H1 (cell line): ENCODE measurements around the gene NOL4L. TPM values are rescaled to one million over a fixed set of nuclear protein-coding genes. Genes with fewer than 3 reads are reported as not detected.
"Not testable (repeated sequence)": the region's sequence is repeated elsewhere in the genome, so short reads cannot be mapped to it uniquely, and the experiment has no call there.

Source experiments
- CTCF ChIA-PET: fragments of 300-600 bp; sonication (Branson Sonifier 250); formaldehyde crosslinking; loops from one replicate; lab custom pipeline; 2021; ENCODE audit not compliant: partially characterized antibody; lab: Charles Lee
- POLR2A ChIA-PET: fragments of 300-600 bp; sonication (Branson Sonifier 250); formaldehyde crosslinking; loops from one replicate; lab custom pipeline; 2021; ENCODE audit warnings: inconsistent platforms; ENCODE audit not compliant: partially characterized antibody; lab: Charles Lee
- DNase-seq, 2 experiments: peaks; one replicate each; pipeline versions ENCODE4 v3.0.0 to v3.0.0-alpha.2; 2010 to 2022; ENCODE audit warnings: low spot score in 2 of 2, low read depth in 1 of 2, mixed read lengths in 1 of 2
- FAIRE-seq: peaks from 2 replicates; lab custom pipeline; 2011; peaks lifted over from hg19 to GRCh38; lab: Jason Lieb, UNC
- H2AFZ ChIP-seq: 2 replicates; pipeline ENCODE4 v1.8.1; 2012; ENCODE audit warnings: low read length, inconsistent platforms
- H2AK5ac ChIP-seq: 2 replicates; pipeline ENCODE4 v1.6.1; 2013; ENCODE audit warnings: low read depth, low read length
- H2BK120ac ChIP-seq: replicated peaks from 2 replicates; pipeline ENCODE3; 2013; ENCODE audit warnings: low read depth, low read length, inconsistent platforms
- H2BK12ac ChIP-seq: 2 replicates; pipeline ENCODE4 v1.6.1; 2013; ENCODE audit warnings: low read depth, low read length
- H2BK15ac ChIP-seq: 2 replicates; pipeline ENCODE4 v1.6.1; 2013; ENCODE audit warnings: low read length
- H2BK20ac ChIP-seq: 2 replicates; pipeline ENCODE4 v1.6.1; 2013; ENCODE audit warnings: low read length
- H2BK5ac ChIP-seq: 2 replicates; pipeline ENCODE4 v1.6.1; 2013; ENCODE audit warnings: low read depth, low read length
- H3K14ac ChIP-seq: 2 replicates; pipeline ENCODE4 v1.6.1; 2013; ENCODE audit warnings: inconsistent platforms; ENCODE audit not compliant: insufficient read length
- H3K18ac ChIP-seq: 2 replicates; pipeline ENCODE4 v1.6.1; 2013; ENCODE audit warnings: low read length; ENCODE audit errors: extremely low read depth
- H3K23ac ChIP-seq: 2 replicates; pipeline ENCODE4 v1.6.1; 2013; ENCODE audit warnings: inconsistent platforms; ENCODE audit not compliant: insufficient read length
- H3K23me2 ChIP-seq: 2 replicates; pipeline ENCODE4 v1.6.1; 2013; ENCODE audit warnings: low read depth, low read length
- H3K27ac ChIP-seq: 2 replicates; pipeline ENCODE4 v1.6.1; 2011; ENCODE audit warnings: low read depth, low read length, inconsistent platforms
- H3K27me3 ChIP-seq, 4 experiments: replicated peaks in 1 of 4; 1 replicate in 1 of 4; 2 replicates in 3 of 4; pipeline versions ENCODE4 v1.6.1 to v1.8.1; 2011 to 2013; ENCODE audit warnings: low read length in 3 of 4, mild to moderate bottlenecking in 3 of 4, inconsistent platforms in 2 of 4, mixed read lengths in 2 of 4, moderate library complexity in 1 of 4; ENCODE audit not compliant: control insufficient read depth in 3 of 4, insufficient read depth in 3 of 4; ENCODE audit errors: extremely low read depth in 1 of 4
- H3K36me3 ChIP-seq, 4 experiments: 2 replicates each; pipeline versions ENCODE4 v1.6.1 to v1.8.1; 2011 to 2013; ENCODE audit warnings: mild to moderate bottlenecking in 4 of 4, low read length in 3 of 4, moderate library complexity in 2 of 4, control low read depth in 1 of 4, inconsistent platforms in 1 of 4; ENCODE audit not compliant: insufficient read depth in 4 of 4, control insufficient read depth in 2 of 4
- H3K4ac ChIP-seq: replicated peaks from 2 replicates; pipeline ENCODE3; 2013; ENCODE audit warnings: low read length, low read depth, mixed read lengths, inconsistent platforms; ENCODE audit not compliant: insufficient read length
- H3K4me1 ChIP-seq, 4 experiments: replicated peaks in 1 of 4; 1 replicate in 1 of 4; 2 replicates in 3 of 4; pipeline versions ENCODE4 v1.6.1 to v1.8.1; 2011 to 2013; ENCODE audit warnings: low read length in 3 of 4, inconsistent platforms in 2 of 4, mixed read lengths in 1 of 4; ENCODE audit not compliant: insufficient read depth in 4 of 4, control insufficient read depth in 3 of 4
- H3K4me2 ChIP-seq, 2 experiments: 2 replicates each; pipeline versions ENCODE4 v1.6.1 to v1.8.1; 2011 to 2013; ENCODE audit warnings: low read depth in 2 of 2, low read length in 2 of 2, control low read depth in 1 of 2, inconsistent platforms in 1 of 2, mild to moderate bottlenecking in 1 of 2; ENCODE audit not compliant: insufficient read depth in 1 of 2
- H3K4me3 ChIP-seq, 4 experiments: fragments of 200-600, 300-600 bp in 1 of 4; sonication (generic), shearing (Covaris generic), sonication (Bioruptor Twin) in 1 of 4; 2 replicates each; pipeline versions ENCODE4 v1.5.1 to v1.8.1; 2011 to 2016; ENCODE audit warnings: low read length in 4 of 4, low read depth in 3 of 4, control low read depth in 2 of 4, inconsistent platforms in 2 of 4, mild to moderate bottlenecking in 2 of 4, mixed read lengths in 1 of 4, moderate library complexity in 1 of 4; ENCODE audit not compliant: insufficient read depth in 2 of 4; ENCODE audit errors: extremely low read depth in 1 of 4
- H3K56ac ChIP-seq: replicated peaks from 2 replicates; pipeline ENCODE3; 2013; ENCODE audit warnings: low read depth, mild to moderate bottlenecking, mixed read lengths, low read length, inconsistent platforms; ENCODE audit not compliant: insufficient read length
- H3K79me1 ChIP-seq: 2 replicates; pipeline ENCODE4 v1.6.1; 2013; ENCODE audit warnings: low read depth, low read length, control low read depth
- H3K79me2 ChIP-seq, 2 experiments: 2 replicates each; pipeline versions ENCODE4 v1.6.1 to v1.8.1; 2012 to 2013; ENCODE audit warnings: low read length in 2 of 2, mild to moderate bottlenecking in 2 of 2, inconsistent platforms in 1 of 2; ENCODE audit not compliant: insufficient read depth in 2 of 2, control insufficient read depth in 1 of 2
- H3K9ac ChIP-seq, 4 experiments: replicated peaks in 1 of 4; 1 replicate in 1 of 4; 2 replicates in 3 of 4; pipeline versions ENCODE4 v1.6.1 to v1.8.1; 2011 to 2013; ENCODE audit warnings: low read depth in 3 of 4, low read length in 3 of 4, control low read depth in 2 of 4, mild to moderate bottlenecking in 2 of 4, moderate library complexity in 2 of 4, inconsistent platforms in 1 of 4; ENCODE audit errors: extremely low read depth in 1 of 4
- H3K9me3 ChIP-seq, 2 experiments: 2 replicates each; pipeline versions ENCODE4 v1.6.1 to v1.8.1; 2012 to 2013; ENCODE audit warnings: mild to moderate bottlenecking in 2 of 2, moderate library complexity in 2 of 2, control low read depth in 1 of 2, inconsistent platforms in 1 of 2, low read depth in 1 of 2, low read length in 1 of 2, mixed read lengths in 1 of 2; ENCODE audit not compliant: insufficient read depth in 2 of 2
- H4K20me1 ChIP-seq, 2 experiments: replicated peaks in 1 of 2; 2 replicates each; pipeline versions ENCODE3 to v1.8.1; 2011 to 2013; ENCODE audit warnings: inconsistent platforms in 2 of 2, low read length in 2 of 2, mild to moderate bottlenecking in 1 of 2; ENCODE audit not compliant: insufficient read depth in 2 of 2, control insufficient read depth in 1 of 2
- H4K5ac ChIP-seq: 2 replicates; pipeline ENCODE4 v1.6.1; 2013; ENCODE audit warnings: low read length, low read depth, mixed read lengths, inconsistent platforms; ENCODE audit not compliant: insufficient read length
- H4K8ac ChIP-seq: 2 replicates; pipeline ENCODE4 v1.8.0; 2013; ENCODE audit warnings: mild to moderate bottlenecking, moderate library complexity, low read length, inconsistent platforms; ENCODE audit not compliant: insufficient read depth; ENCODE audit errors: extremely low read depth
- H4K91ac ChIP-seq: replicated peaks from 2 replicates; pipeline ENCODE3; 2013; ENCODE audit warnings: low read length, mixed read lengths, inconsistent platforms; ENCODE audit not compliant: insufficient read length
- WGBS, 2 experiments: shearing (Covaris generic) in 1 of 2; methylation state at CpG; one replicate each; pipeline versions ENCODE4 v1.1.6 to v1.1.7; 2013 to 2015; ENCODE audit warnings: low lambda C conversion rate in 2 of 2, mixed read lengths in 2 of 2, inconsistent platforms in 1 of 2, low coverage in 1 of 2, missing lambda C conversion rate in 1 of 2; ENCODE audit not compliant: insufficient replicate concordance in 2 of 2, insufficient coverage in 1 of 2, insufficient read length in 1 of 2; ENCODE audit errors: extremely low coverage in 1 of 2, missing lambda C conversion rate in 1 of 2; 5-methylcytosine and 5-hydroxymethylcytosine counted together
- polyA plus RNA-seq, 7 experiments: library from polyadenylated mRNA; depleted of rRNA in 3 of 7; stranded (reverse) in 5 of 7; unstranded in 2 of 7; fragments of >200 nt in 5 of 7; fragments of 200-250 nt in 2 of 7; gene quantifications; 1 replicate in 5 of 7; 2 replicates in 1 of 7; 4 replicates in 1 of 7; pipeline versions ENCODE4 v1.2.1 to v1.2.3, GENCODE V29; 2011 to 2013; ENCODE audit warnings: missing spikeins in 2 of 7, mixed read lengths in 2 of 7
- total RNA-seq: library from RNA; stranded (reverse); fragmentation: NEBNext Ultra II Directional; extraction: Animal tissue kit (Norgen Biotek cat#: 25700); gene quantifications from 2 replicates; pipeline ENCODE4 v1.2.1, GENCODE V29; 2021

The NOL4L gene
- total and polyA plus RNA-seq, 2 of the 8 experiments (the other 6 are each of a cell fraction or from before 2014, with no cell fraction given): 15.3 to 23.7 TPM

GRCh38 chr20:32594669-32595068 is 9.5 kb upstream of the NOL4L start:
- POLR2A ChIA-PET, H4K5ac ChIP-seq, H2BK20ac ChIP-seq, H2BK5ac ChIP-seq, H2AK5ac ChIP-seq, H3K4me2 ChIP-seq, H3K56ac ChIP-seq, H3K9ac ChIP-seq, H3K4me1 ChIP-seq, H3K36me3 ChIP-seq, H3K9me3 ChIP-seq, H3K23ac ChIP-seq, H2BK120ac ChIP-seq, H2AFZ ChIP-seq, H4K8ac ChIP-seq, H3K79me2 ChIP-seq, DNase-seq, FAIRE-seq, H3K18ac ChIP-seq, H3K4me3 ChIP-seq, H3K27ac ChIP-seq, H3K4ac ChIP-seq, H4K20me1 ChIP-seq, H2BK12ac ChIP-seq, H3K79me1 ChIP-seq, H3K23me2 ChIP-seq, H2BK15ac ChIP-seq, H4K91ac ChIP-seq, CTCF ChIA-PET, H3K14ac ChIP-seq, H3K27me3 ChIP-seq: not testable (repeated sequence)
- 90% methylated on average over 5 of the region's 5 CpGs; no CpG with 5 or more reads in 1 of the 2 experiments for whole genome bisulfite sequencing, 2 experiments
